GM12878 (cell line): Measurements from ENCODE around the gene PLEKHH2. TPM values are rescaled to one million over a fixed set of nuclear protein-coding genes. Genes with fewer than 3 reads are reported as not detected.

Experiments used
- ATAC-seq: fragments of 200-7000 bp; cut with Tn5 transposase; 3 replicates; pipeline ENCODE4 v1.9.1; 2020; ENCODE audit warnings: mild to moderate bottlenecking, moderate library complexity
- BruUV-seq: library from RNA; stranded (reverse); fragments of 400-500 nt; replicated peaks from 2 replicates; lab custom pipeline; 2021; lab: Mats Ljungman, UMichigan
- CTCF ChIA-PET: fragments of 300-600 bp; sonication (Branson Sonifier 250); formaldehyde crosslinking; extraction: SDS; loops from one replicate; lab custom pipeline; 2021; ENCODE audit warnings: inconsistent platforms; lab: Yijun Ruan, JAX
- POLR2A ChIA-PET: fragments of 350-600 bp; formaldehyde crosslinking; extraction: SDS; loops from one replicate; lab custom pipeline; 2021; ENCODE audit warnings: inconsistent platforms; lab: Charles Lee
- RAD21 ChIA-PET: fragments of 300-600 bp; sonication (Branson Sonifier 250); formaldehyde crosslinking; loops from one replicate; lab custom pipeline; 2023; ENCODE audit warnings: antibody characterized with exemption; ENCODE audit not compliant: unreplicated experiment; lab: Charles Lee
- SMC1A ChIA-PET: fragments of 300-600 bp; sonication (Branson Sonifier 250); formaldehyde crosslinking; loops from one replicate; lab custom pipeline; 2023; ENCODE audit not compliant: unreplicated experiment, uncharacterized antibody; lab: Charles Lee
- DNase-seq: peaks from one replicate; pipeline ENCODE4 v3.0.0-alpha.2; 2011; ENCODE audit warnings: low read depth, low spot score
- FAIRE-seq: peaks from 3 replicates; lab custom pipeline; 2011; peaks lifted over from hg19 to GRCh38; lab: Jason Lieb, UNC
- H2AFZ ChIP-seq: 2 replicates; pipeline ENCODE4 v1.6.0; 2011; ENCODE audit warnings: low read depth, low read length, control low read depth; ENCODE audit not compliant: control insufficient read depth
- H3K27ac ChIP-seq: 2 replicates; pipeline ENCODE4 v1.5.1; 2011; ENCODE audit warnings: control low read depth; ENCODE audit not compliant: control insufficient read depth, insufficient read depth
- H3K27me3 ChIP-seq, 2 experiments: replicated peaks in 1 of 2; 2 replicates each; pipeline versions ENCODE4 v1.6.0 to v1.6.1; 2011; ENCODE audit warnings: low read length in 1 of 2; ENCODE audit not compliant: control insufficient read depth in 2 of 2, insufficient read depth in 2 of 2
- H3K36me3 ChIP-seq, 2 experiments: 2 replicates each; pipeline ENCODE4 v1.5.1; 2011; ENCODE audit warnings: low read length in 1 of 2; ENCODE audit not compliant: control insufficient read depth in 2 of 2, insufficient read depth in 2 of 2
- H3K4me1 ChIP-seq: 2 replicates; pipeline ENCODE4 v1.6.1; 2011; ENCODE audit warnings: mild to moderate bottlenecking, low read length, moderate library complexity, mixed read lengths; ENCODE audit not compliant: control insufficient read depth, insufficient read depth
- H3K4me2 ChIP-seq: 2 replicates; pipeline ENCODE4 v1.6.0; 2011; ENCODE audit warnings: control low read depth; ENCODE audit not compliant: control insufficient read depth, insufficient read depth
- H3K4me3 ChIP-seq: fragments of 200-600 bp; sonication (generic); 2 replicates; pipeline ENCODE4 v1.5.1; 2016
- H3K79me2 ChIP-seq: 2 replicates; pipeline ENCODE4 v1.6.0; 2011; ENCODE audit warnings: low read length; ENCODE audit not compliant: control insufficient read depth, insufficient read depth
- H3K9ac ChIP-seq: 2 replicates; pipeline ENCODE4 v1.8.0; 2011; ENCODE audit warnings: low read length, control low read depth, mixed read lengths; ENCODE audit not compliant: control insufficient read depth, insufficient read depth
- H3K9me3 ChIP-seq: replicated peaks from 3 replicates; pipeline ENCODE4 v1.5.1; 2011; ENCODE audit warnings: mild to moderate bottlenecking, low read length; ENCODE audit not compliant: control insufficient read depth, insufficient read depth
- H4K20me1 ChIP-seq: 2 replicates; pipeline ENCODE4 v1.6.0; 2011; ENCODE audit not compliant: control insufficient read depth, insufficient read depth
- E2F4 ChIP-seq: IDR thresholded peaks from 2 replicates; pipeline ENCODE4 v1.6.1; 2012; ENCODE audit warnings: low read depth, low read length, improper control_type of control experiment
- EP300 ChIP-seq, 2 experiments: fragments of 150-350 bp in 1 of 2; IDR thresholded peaks; 2 replicates each; pipeline ENCODE4 v1.6.1; 2011 to 2012; ENCODE audit warnings: low read depth in 2 of 2, low read length in 2 of 2, borderline replicate concordance in 1 of 2, improper control_type of control experiment in 1 of 2, inconsistent platforms in 1 of 2; ENCODE audit not compliant: control insufficient read depth in 1 of 2
- POLR2AphosphoS2 ChIP-seq: IDR thresholded peaks from 2 replicates; pipeline ENCODE4 v1.6.1; 2011; ENCODE audit warnings: low read depth, mild to moderate bottlenecking, low read length, improper control_type of control experiment, moderate library complexity
- POLR2AphosphoS5 ChIP-seq: IDR thresholded peaks from 2 replicates; pipeline ENCODE4 v1.6.1; 2011; ENCODE audit warnings: mild to moderate bottlenecking, low read length, inconsistent platforms
- SMC3 ChIP-seq: IDR thresholded peaks from 2 replicates; pipeline ENCODE4 v1.6.1; 2011; ENCODE audit warnings: low read length, improper control_type of control experiment, borderline replicate concordance
- YY1 ChIP-seq: IDR thresholded peaks from 2 replicates; pipeline ENCODE4 v1.6.1; 2011; ENCODE audit warnings: low read depth, mild to moderate bottlenecking, low read length
- ZBTB40 ChIP-seq: fragments of 450-650 bp; IDR thresholded peaks from 2 replicates; pipeline ENCODE4 v1.6.1; 2016; ENCODE audit warnings: mild to moderate bottlenecking, moderate library complexity, borderline replicate concordance
- ZNF687 ChIP-seq: fragments of 450-650 bp; IDR thresholded peaks from 2 replicates; pipeline ENCODE4 v1.6.1; 2017; ENCODE audit warnings: mild to moderate bottlenecking, moderate library complexity
- WGBS: methylation state at CpG from one replicate; pipeline ENCODE4 v1.1.6; 2016; ENCODE audit warnings: low lambda C conversion rate; ENCODE audit not compliant: insufficient replicate concordance, insufficient coverage; ENCODE audit errors: missing lambda C conversion rate; 5-methylcytosine and 5-hydroxymethylcytosine counted together
- in situ Hi-C: fragments of 300-500 bp; cut with MboI; formaldehyde crosslinking; loops from 9 replicates; pipeline ENCODE4 v1.14.3; 2018; ENCODE audit warnings: mixed read lengths
- intact Hi-C: fragments of 100-400 bp; cut with micrococcal nuclease; formaldehyde crosslinking; loops from one replicate; pipeline ENCODE4 v1.14.2; 2022; ENCODE audit not compliant: unreplicated experiment
- polyA plus RNA-seq, 11 experiments: library from polyadenylated mRNA; depleted of rRNA in 4 of 11; unstranded in 6 of 11; stranded (reverse) in 5 of 11; fragments of >200 nt; fragmentation: Nextera tagmentation in 4 of 11; fragmentation: Illumina TruSeq in 1 of 11; extraction: Ambion mirVana in 4 of 11; extraction: Trizol in 1 of 11; gene quantifications; 1 replicate in 1 of 11; 2 replicates in 10 of 11; pipeline versions ENCODE4 v1.2.1 to v1.2.3, GENCODE V29; 2011 to 2016; ENCODE audit warnings: inconsistent platforms in 2 of 11, missing spikeins in 2 of 11, low read depth in 1 of 11
- total RNA-seq, 4 experiments: library from RNA; depleted of rRNA in 3 of 4; stranded (reverse); fragments of >200 nt in 3 of 4; fragmentation: Illumina TruSeq in 1 of 4; extraction: Trizol in 1 of 4; gene quantifications; 2 replicates each; pipeline versions ENCODE4 v1.2.1 to v1.2.3, GENCODE V29; 2013 to 2021

PLEKHH2 gene
- total and polyA plus RNA-seq, 10 of the 15 experiments (the other 5 are each of a cell fraction or from before 2014, with no cell fraction given), result not detected

GRCh38 chr2:43724728-43725526 is 87.9 kb downstream of the PLEKHH2 start:
- in situ Hi-C loops, result no loop called here
- TF ChIP-seq ZBTB40, result no peak
- TF ChIP-seq E2F4, result no peak
- no peak for TF ChIP-seq EP300 (IDR thresholded peaks at IDR 0.05; ENCODE audit: borderline replicate concordance in 1 of 2, control insufficient read depth in 1 of 2, low read depth in 2 of 2, low read length in 2 of 2)
- TF ChIP-seq YY1, result no peak
- TF ChIP-seq SMC3, result no peak
- TF ChIP-seq ZNF687, result no peak
- no peak for TF ChIP-seq POLR2AphosphoS5
- no peak for TF ChIP-seq POLR2AphosphoS2

More at GRCh38 chr2:43724728-43725526, 87.9 kb downstream of the PLEKHH2 start:
- no peak overlapping the region for H3K4me2 ChIP-seq
- H3K27me3 ChIP-seq, result no peaks in the 10 kb centered on the region; a peak in 1 of 4 replicates
- intact Hi-C loops, result no loop called here
- H2AFZ ChIP-seq, result no peak overlapping the region
- no peak for FAIRE-seq
- H3K9me3 ChIP-seq, result no peaks in the 10 kb centered on the region
- no peak for ATAC-seq
- BruUV-seq, result no TSS peak
- H3K9ac ChIP-seq, result no peak overlapping the region
- no peak overlapping the region for H3K27ac ChIP-seq
- no peaks in the 10 kb centered on the region for H4K20me1 ChIP-seq
- no peaks in the 10 kb centered on the region for H3K79me2 ChIP-seq
- H3K4me3 ChIP-seq, result no peak overlapping the region
- SMC1A ChIA-PET, result interaction anchor here (0.6 kb wide), 1 partner anchor 26 kb away, joined by 3 read pairs; no protein-coding TSS in a partner anchor
- no peaks in the 10 kb centered on the region for H3K36me3 ChIP-seq
- DNase-seq, result no peak
- RAD21 ChIA-PET, result no interaction called here
- CTCF ChIA-PET, result interaction anchor here (1.0 kb wide), 1 partner anchor 19 kb away, joined by 3 read pairs; no protein-coding TSS in a partner anchor
- POLR2A ChIA-PET, result no interaction called here
- no peaks in the 10 kb centered on the region for H3K4me1 ChIP-seq
- 49% methylated on average over 4 of the region's 4 CpGs for WGBS
